Left lung (tissue), 10 donors: Measurements from ENCODE around the gene ZNF774. TPM values are rescaled to one million over a fixed set of nuclear protein-coding genes. Genes with fewer than 3 reads are reported as not detected.

Source experiments
- ATAC-seq: fragments of 200-7000 bp; cut with Tn5 transposase; one replicate; pipeline ENCODE4 v1.9.1; 2020; ENCODE audit warnings: moderate library complexity
- DNase-seq, 4 donors: peaks; one replicate each; pipeline ENCODE4 v3.0.0-alpha.2; 2013 to 2020
- H3K27ac ChIP-seq, 2 donors: fragments of 200-600 bp; sonication (generic) in 1 of 2; one replicate each; pipeline versions ENCODE4 v1.5.0 to v1.8.0; 2020 to 2021
- H3K27me3 ChIP-seq, 2 donors: fragments of 200-600 bp; sonication (generic) in 1 of 2; one replicate each; pipeline versions ENCODE4 v1.5.0 to v1.8.0; 2020 to 2021
- H3K36me3 ChIP-seq, 2 donors: fragments of 200-600 bp; sonication (generic) in 1 of 2; one replicate each; pipeline versions ENCODE4 v1.5.0 to v1.8.0; 2020 to 2021
- H3K4me1 ChIP-seq, 2 donors: fragments of 200-600 bp; one replicate each; pipeline ENCODE4 v1.8.0; 2021
- H3K4me3 ChIP-seq, 2 donors: fragments of 200-600 bp; sonication (generic) in 1 of 2; one replicate each; pipeline versions ENCODE4 v1.5.0 to v1.8.0; 2020 to 2021; ENCODE audit warnings: mild to moderate bottlenecking in 1 of 2
- H3K9me3 ChIP-seq, 2 donors: fragments of 200-600 bp; sonication (generic) in 1 of 2; one replicate each; pipeline versions ENCODE4 v1.5.0 to v1.8.0; 2020 to 2021
- intact Hi-C, 2 donors: fragments of 100-400 bp; cut with DNase I; formaldehyde crosslinking; loops; one replicate each; pipeline versions ENCODE4 v1.11.2 to v1.14.2; 2022
- polyA plus RNA-seq, 6 donors: library from polyadenylated mRNA; unstranded; fragments of 120-200 nt; gene quantifications; one replicate each; pipeline ENCODE4 v1.2.1, GENCODE V29; 2013; ENCODE audit not compliant: insufficient read length in 6 of 6
- total RNA-seq, 2 donors: library from RNA; stranded (reverse); fragmentation: NEBNext Ultra II Directional; extraction: Animal tissue kit (Norgen Biotek cat#: 25700); gene quantifications; one replicate each; pipeline ENCODE4 v1.2.1, GENCODE V29; 2021
- TF ChIP-seq, protein P1 (sequence below), 2 donors: fragments of 200-600 bp; sonication (generic) in 1 of 2; IDR thresholded peaks; one replicate each; pipeline versions ENCODE4 v1.5.0 to v1.8.0; 2021; ENCODE audit warnings: antibody characterized with exemption in 2 of 2
- donor health status: DM: no; HTN: yes; CAD: no.
- donor health status: DM: no; HTN: no; CAD: no.

The ZNF774 gene
- total and polyA plus RNA-seq, 8 donors = 3.6 to 6.6 (median 5.9) TPM

DNA sequence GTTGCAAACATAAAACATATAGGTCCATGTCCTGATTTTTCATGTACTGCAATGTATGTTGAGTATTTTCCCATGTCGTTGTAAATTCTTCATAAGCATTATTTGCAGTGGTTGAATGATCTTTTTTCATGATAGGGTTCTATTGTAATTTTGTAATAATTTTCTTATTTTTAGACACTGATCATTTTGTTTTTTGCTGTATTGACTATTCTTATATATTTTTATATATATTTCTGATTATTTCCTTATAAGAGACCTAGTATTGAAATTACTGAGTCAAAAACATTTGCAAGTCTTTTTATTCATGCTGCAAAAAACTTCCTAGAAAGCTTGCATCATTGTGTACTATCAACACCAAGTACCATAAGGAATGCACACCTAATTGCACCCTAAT, 31.2 kb upstream of the ZNF774 start:
- Histone ChIP-seq H3K9me3 (no peaks in the 10 kb centered on the region), H3K4me3 (no peak overlapping the region), H3K27ac (no peak overlapping the region), H3K4me1 (peaks cover under 1 to 13% of the 10 kb centered on the region in 2 donors), H3K27me3 (no peaks in the 10 kb centered on the region), H3K36me3 (no peaks in the 10 kb centered on the region)
- intact Hi-C loops = loop anchor here in 1 of 2 donors (5.0 kb wide), 1 partner anchor 161 kb away; no protein-coding TSS in a partner anchor
- ATAC-seq (no peak), DNase-seq (no peak)
- TF ChIP-seq, protein P1, sequence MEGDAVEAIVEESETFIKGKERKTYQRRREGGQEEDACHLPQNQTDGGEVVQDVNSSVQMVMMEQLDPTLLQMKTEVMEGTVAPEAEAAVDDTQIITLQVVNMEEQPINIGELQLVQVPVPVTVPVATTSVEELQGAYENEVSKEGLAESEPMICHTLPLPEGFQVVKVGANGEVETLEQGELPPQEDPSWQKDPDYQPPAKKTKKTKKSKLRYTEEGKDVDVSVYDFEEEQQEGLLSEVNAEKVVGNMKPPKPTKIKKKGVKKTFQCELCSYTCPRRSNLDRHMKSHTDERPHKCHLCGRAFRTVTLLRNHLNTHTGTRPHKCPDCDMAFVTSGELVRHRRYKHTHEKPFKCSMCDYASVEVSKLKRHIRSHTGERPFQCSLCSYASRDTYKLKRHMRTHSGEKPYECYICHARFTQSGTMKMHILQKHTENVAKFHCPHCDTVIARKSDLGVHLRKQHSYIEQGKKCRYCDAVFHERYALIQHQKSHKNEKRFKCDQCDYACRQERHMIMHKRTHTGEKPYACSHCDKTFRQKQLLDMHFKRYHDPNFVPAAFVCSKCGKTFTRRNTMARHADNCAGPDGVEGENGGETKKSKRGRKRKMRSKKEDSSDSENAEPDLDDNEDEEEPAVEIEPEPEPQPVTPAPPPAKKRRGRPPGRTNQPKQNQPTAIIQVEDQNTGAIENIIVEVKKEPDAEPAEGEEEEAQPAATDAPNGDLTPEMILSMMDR (IDR thresholded peaks at IDR 0.05) = no peak

DNA sequence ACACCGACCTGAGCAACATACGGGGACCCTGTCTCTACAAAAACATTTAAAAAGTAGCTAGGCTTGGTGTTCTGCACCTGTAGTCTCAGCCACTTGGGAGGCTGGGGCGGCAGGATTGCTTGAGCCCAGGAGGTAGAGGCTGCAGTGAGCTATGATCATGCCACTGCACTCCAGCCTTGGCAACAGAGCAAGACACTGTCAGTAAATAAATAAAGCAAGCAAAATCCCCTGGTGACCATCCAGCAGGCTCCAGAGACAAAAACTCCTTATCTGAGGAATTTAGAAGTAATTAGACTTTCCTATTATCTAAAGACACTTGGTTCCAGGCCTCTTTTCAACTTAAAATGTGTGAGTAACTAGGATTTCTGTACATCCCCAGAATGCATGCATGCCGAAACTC, 29.5 kb upstream of the ZNF774 start:
- TF ChIP-seq, protein P1 (IDR thresholded peaks at IDR 0.05) = no peak
- DNase-seq = no peak
- no peak overlapping the region for H3K4me3 ChIP-seq
- no peaks in the 10 kb centered on the region for H3K9me3 ChIP-seq
- H3K36me3 ChIP-seq = no peaks in the 10 kb centered on the region
- no peaks in the 10 kb centered on the region for H3K27me3 ChIP-seq
- peak; percentile 18 for ATAC-seq
- intact Hi-C loops = loop anchor here in 1 of 2 donors (5.0 kb wide), 1 partner anchor 160 kb away; no protein-coding TSS in a partner anchor
- peaks cover 0 to 9% of the 10 kb centered on the region in 2 donors for H3K4me1 ChIP-seq
- H3K27ac ChIP-seq = peak overlapping the region in 1 of 2 donors; percentile 13

DNA sequence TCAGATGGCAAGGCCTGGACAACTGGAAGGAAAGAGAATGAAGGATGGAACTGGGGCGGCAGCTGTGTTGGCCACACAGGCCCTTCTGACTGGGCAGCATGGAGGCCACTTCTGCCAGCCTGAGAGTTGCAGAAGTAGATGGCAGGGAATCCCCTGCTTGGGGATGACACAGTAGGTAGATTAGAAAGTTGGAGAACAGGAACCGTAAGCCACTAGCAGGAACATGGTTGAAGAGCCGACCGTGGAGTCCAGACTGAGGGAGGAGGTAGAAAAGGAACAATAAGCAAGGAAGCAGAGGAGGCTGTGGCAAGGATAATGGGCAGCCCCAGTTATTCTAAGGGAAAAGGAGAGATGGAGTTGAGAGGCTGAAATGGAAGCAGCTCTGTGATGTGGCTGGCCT, 26.4 kb upstream of the ZNF774 start:
- Histone ChIP-seq H3K4me1 (no peaks in the 10 kb centered on the region), H3K27ac (no peak overlapping the region), H3K27me3 (no peaks in the 10 kb centered on the region), H3K36me3 (no peaks in the 10 kb centered on the region), H3K9me3 (no peaks in the 10 kb centered on the region), H3K4me3 (no peak overlapping the region)
- DNase-seq = no peak
- intact Hi-C loops = no loop called here
- TF ChIP-seq, protein P1 (IDR thresholded peaks at IDR 0.05) = no peak
- no peak for ATAC-seq

DNA sequence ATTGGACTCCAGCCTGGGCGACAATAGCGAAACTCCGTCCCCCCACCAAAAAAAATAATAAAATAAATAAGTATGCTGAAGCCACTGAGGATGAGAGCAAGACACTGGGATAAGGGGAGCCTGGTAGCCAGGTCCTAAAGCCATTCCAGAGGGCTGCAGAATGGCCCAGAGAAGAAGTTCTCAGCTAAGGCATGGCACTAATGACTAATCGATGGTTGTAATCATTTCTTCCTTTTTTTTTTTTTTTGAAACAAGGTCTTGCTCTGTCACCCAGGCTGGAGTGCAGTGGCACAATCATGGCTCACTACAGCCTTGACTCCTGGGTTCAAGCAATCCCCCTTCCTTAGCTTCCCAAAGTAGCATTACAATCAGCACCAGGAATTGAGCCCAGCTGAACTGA, 25.6 kb upstream of the ZNF774 start:
- H3K36me3 ChIP-seq = no peaks in the 10 kb centered on the region
- no peak for DNase-seq
- no peaks in the 10 kb centered on the region for H3K9me3 ChIP-seq
- no peaks in the 10 kb centered on the region for H3K4me1 ChIP-seq
- no peak overlapping the region for H3K4me3 ChIP-seq
- ATAC-seq = no peak
- TF ChIP-seq, protein P1 (IDR thresholded peaks at IDR 0.05) = no peak
- intact Hi-C loops = no loop called here
- H3K27me3 ChIP-seq = no peaks in the 10 kb centered on the region
- H3K27ac ChIP-seq = no peak overlapping the region

DNA sequence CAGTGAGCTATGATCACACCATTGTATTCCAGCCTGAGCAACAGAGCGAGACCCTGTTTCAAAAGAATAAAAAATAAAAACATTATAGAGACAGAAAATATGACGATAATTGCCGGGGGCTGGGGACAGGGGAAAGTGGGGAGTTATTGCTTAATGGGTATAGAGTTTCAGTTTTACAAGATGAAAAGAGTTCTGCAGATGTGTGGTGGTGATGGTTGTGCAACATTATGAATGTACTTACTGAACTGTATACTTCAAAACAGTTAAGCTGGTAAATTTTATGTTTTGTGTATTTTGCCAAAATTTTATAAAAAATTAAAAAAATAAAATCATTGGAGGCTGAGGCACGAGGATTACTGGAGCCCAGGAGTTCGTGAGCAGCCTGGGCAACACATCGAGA, 24.8 kb upstream of the ZNF774 start:
- no peak for ATAC-seq
- TF ChIP-seq, protein P1 (IDR thresholded peaks at IDR 0.05) = no peak
- H3K9me3 ChIP-seq = no peaks in the 10 kb centered on the region
- no peaks in the 10 kb centered on the region for H3K36me3 ChIP-seq
- no peaks in the 10 kb centered on the region for H3K4me1 ChIP-seq
- no peaks in the 10 kb centered on the region for H3K27me3 ChIP-seq
- H3K27ac ChIP-seq = no peak overlapping the region
- DNase-seq = no peak
- intact Hi-C loops = no loop called here
- H3K4me3 ChIP-seq = no peak overlapping the region
